Endothelial cell of umbilical vein (primary cell): ENCODE measurements around the gene CUL7. TPM values are rescaled to one million over a fixed set of nuclear protein-coding genes. Genes with fewer than 3 reads are reported as not detected.

Experiments used
- BruUV-seq: library from RNA; stranded (reverse); fragments of 400-500 nt; replicated peaks from 2 replicates; lab custom pipeline; 2021; lab: Mats Ljungman, UMichigan
- CTCF ChIA-PET: fragments of 300-600, 350-600 bp; sonication (Branson Sonifier 250); formaldehyde crosslinking; loops from one replicate; lab custom pipeline; 2021; ENCODE audit warnings: antibody characterized with exemption, inconsistent platforms; lab: Charles Lee
- POLR2A ChIA-PET: fragments of 300-600, 350-600 bp; sonication (Branson Sonifier 250); formaldehyde crosslinking; loops from one replicate; lab custom pipeline; 2021; ENCODE audit warnings: antibody characterized with exemption, inconsistent platforms; lab: Charles Lee
- DNase-seq: peaks from one replicate; pipeline ENCODE4 v3.0.0-alpha.2; 2011; ENCODE audit warnings: low read depth, low spot score
- FAIRE-seq: peaks from 2 replicates; lab custom pipeline; 2011; peaks lifted over from hg19 to GRCh38; lab: Jason Lieb, UNC
- H2AFZ ChIP-seq: 2 replicates; pipeline ENCODE4 v1.6.0; 2012; ENCODE audit warnings: low read depth, low read length, control low read depth, inconsistent platforms
- H3K27ac ChIP-seq: 2 replicates; pipeline ENCODE4 v1.5.1; 2011; ENCODE audit warnings: low read depth, mild to moderate bottlenecking, control low read depth, low read length, moderate library complexity; ENCODE audit not compliant: insufficient read depth
- H3K27me3 ChIP-seq, 2 experiments: 2 replicates each; pipeline versions ENCODE4 v1.6.0 to v1.6.1; 2011; ENCODE audit warnings: low read length in 2 of 2, mixed read lengths in 1 of 2; ENCODE audit not compliant: control insufficient read depth in 2 of 2, insufficient read depth in 2 of 2
- H3K36me3 ChIP-seq, 2 experiments: 2 replicates in 1 of 2; 3 replicates in 1 of 2; pipeline ENCODE4 v1.5.1; 2011; ENCODE audit warnings: low read length in 2 of 2, mild to moderate bottlenecking in 1 of 2, moderate library complexity in 1 of 2; ENCODE audit not compliant: control insufficient read depth in 2 of 2, insufficient read depth in 2 of 2; ENCODE audit errors: extremely low read depth in 1 of 2
- H3K4me1 ChIP-seq: 3 replicates; pipeline ENCODE4 v1.5.1; 2011; ENCODE audit warnings: mild to moderate bottlenecking, low read length; ENCODE audit not compliant: control insufficient read depth, insufficient read depth; ENCODE audit errors: extremely low read depth
- H3K4me2 ChIP-seq: 2 replicates; pipeline ENCODE4 v1.6.1; 2011; ENCODE audit warnings: low read length, control low read depth, mixed read lengths; ENCODE audit not compliant: insufficient read depth
- H3K4me3 ChIP-seq, 3 experiments: fragments of 200-600 bp in 1 of 3; sonication (generic), shearing (Covaris generic) in 1 of 3; replicated peaks in 1 of 3; 2 replicates each; pipeline ENCODE4 v1.5.1; 2011 to 2016; ENCODE audit warnings: control low read depth in 3 of 3, low read length in 3 of 3, mild to moderate bottlenecking in 2 of 3, inconsistent platforms in 1 of 3, low read depth in 1 of 3, moderate library complexity in 1 of 3; ENCODE audit not compliant: insufficient read depth in 1 of 3
- H3K79me2 ChIP-seq: 2 replicates; pipeline ENCODE4 v1.6.0; 2012; ENCODE audit warnings: low read length, inconsistent platforms; ENCODE audit not compliant: control insufficient read depth, insufficient read depth
- H3K9ac ChIP-seq: replicated peaks from 2 replicates; pipeline ENCODE3; 2011; ENCODE audit warnings: low read length, control low read depth; ENCODE audit not compliant: insufficient read depth; ENCODE audit errors: extremely low read depth
- H3K9me1 ChIP-seq: replicated peaks from 3 replicates; pipeline ENCODE4 v1.6.0; 2011; ENCODE audit warnings: mild to moderate bottlenecking, low read length; ENCODE audit not compliant: control insufficient read depth, insufficient read depth; ENCODE audit errors: extremely low read depth
- H3K9me3 ChIP-seq: replicated peaks from 2 replicates; pipeline ENCODE4 v1.5.1; 2012; ENCODE audit warnings: low read length, inconsistent platforms; ENCODE audit not compliant: control insufficient read depth, insufficient read depth
- H4K20me1 ChIP-seq: replicated peaks from 2 replicates; pipeline ENCODE3; 2011; ENCODE audit warnings: mild to moderate bottlenecking, low read length; ENCODE audit not compliant: control insufficient read depth, insufficient read depth; ENCODE audit errors: extremely low read depth
- EZH2 ChIP-seq: IDR thresholded peaks from 2 replicates; pipeline ENCODE4 v1.6.1; 2012; ENCODE audit warnings: borderline replicate concordance, low read depth, mild to moderate bottlenecking, moderate library complexity, low read length, inconsistent platforms; ENCODE audit not compliant: severe bottlenecking
- FOS ChIP-seq: IDR thresholded peaks from 2 replicates; pipeline ENCODE4 v1.6.1; 2011; ENCODE audit warnings: mild to moderate bottlenecking, low read length, moderate library complexity, borderline replicate concordance; ENCODE audit not compliant: insufficient read depth
- GATA2 ChIP-seq: IDR thresholded peaks from 2 replicates; pipeline ENCODE4 v1.7.0; 2011; ENCODE audit warnings: low read depth, mild to moderate bottlenecking, moderate library complexity, mixed read lengths, low read length; ENCODE audit not compliant: insufficient read length, insufficient read depth
- JUN ChIP-seq: IDR thresholded peaks from 2 replicates; pipeline ENCODE4 v1.6.1; 2011; ENCODE audit warnings: borderline replicate concordance, low read depth; ENCODE audit not compliant: insufficient read length, insufficient read depth
- MAX ChIP-seq: IDR thresholded peaks from 2 replicates; pipeline ENCODE4 v1.6.1; 2011; ENCODE audit not compliant: insufficient read depth, insufficient read length
- MYC ChIP-seq: IDR thresholded peaks from one replicate; pipeline ENCODE4 v1.6.1; 2011; ENCODE audit warnings: mild to moderate bottlenecking, low read depth, low read length
- POLR2A ChIP-seq: IDR thresholded peaks from 2 replicates; pipeline ENCODE4 v1.6.1; 2012; ENCODE audit warnings: low read depth, mild to moderate bottlenecking, control low read depth, low read length
- POLR2AphosphoS5 ChIP-seq: IDR thresholded peaks from 2 replicates; pipeline ENCODE4 v1.6.1; 2012; ENCODE audit warnings: low read depth, mild to moderate bottlenecking, control low read depth, low read length, moderate library complexity; ENCODE audit not compliant: insufficient read depth
- dilution Hi-C: fragments of 300-500 bp; cut with MboI; formaldehyde crosslinking; loops from one replicate; pipeline ENCODE4 v1.15.0; 2019; ENCODE audit warnings: low sequenced_read_pairs; ENCODE audit not compliant: extremely low pct_ligation_motif_present
- intact Hi-C: fragments of 100-400 bp; cut with micrococcal nuclease; formaldehyde crosslinking; loops from one replicate; pipeline ENCODE4 v1.10.0; 2022
- polyA plus RNA-seq, 4 experiments: library from polyadenylated mRNA; depleted of rRNA in 3 of 4; stranded (reverse) in 3 of 4; unstranded in 1 of 4; fragments of >200 nt; gene quantifications; 2 replicates each; pipeline versions ENCODE4 v1.2.1 to v1.2.3, GENCODE V29; 2011 to 2012; ENCODE audit warnings: missing spikeins in 1 of 4
- total RNA-seq: library from RNA; stranded (reverse); gene quantifications from 2 replicates; pipeline ENCODE4 v1.2.3, GENCODE V29; 2021
- TF ChIP-seq, protein P1 (sequence below), 2 donors: IDR thresholded peaks; 1 replicate in 1 of 2; 2 replicates in 1 of 2; pipeline ENCODE4 v1.5.1; 2011; ENCODE audit warnings: low read length in 2 of 2, mild to moderate bottlenecking in 2 of 2, moderate library complexity in 2 of 2, control low read depth in 1 of 2, inconsistent platforms in 1 of 2, low read depth in 1 of 2; ENCODE audit not compliant: insufficient read depth in 1 of 2; ENCODE audit errors: extremely low read depth in 1 of 2

The CUL7 gene
- total and polyA plus RNA-seq, 2 donors (not counting 3 experiments of a cell fraction or from before 2014, with no cell fraction given), result 29.4 to 33.7 TPM

- H3K36me3 ChIP-seq, result no peaks in the 10 kb centered on the region
- no peak for TF ChIP-seq MYC
- TF ChIP-seq POLR2AphosphoS5, result no peak
- TF ChIP-seq JUN, result no peak
- no peak for TF ChIP-seq EZH2
- no peak for TF ChIP-seq POLR2A
- no peak for TF ChIP-seq FOS
- TF ChIP-seq, protein P1, sequence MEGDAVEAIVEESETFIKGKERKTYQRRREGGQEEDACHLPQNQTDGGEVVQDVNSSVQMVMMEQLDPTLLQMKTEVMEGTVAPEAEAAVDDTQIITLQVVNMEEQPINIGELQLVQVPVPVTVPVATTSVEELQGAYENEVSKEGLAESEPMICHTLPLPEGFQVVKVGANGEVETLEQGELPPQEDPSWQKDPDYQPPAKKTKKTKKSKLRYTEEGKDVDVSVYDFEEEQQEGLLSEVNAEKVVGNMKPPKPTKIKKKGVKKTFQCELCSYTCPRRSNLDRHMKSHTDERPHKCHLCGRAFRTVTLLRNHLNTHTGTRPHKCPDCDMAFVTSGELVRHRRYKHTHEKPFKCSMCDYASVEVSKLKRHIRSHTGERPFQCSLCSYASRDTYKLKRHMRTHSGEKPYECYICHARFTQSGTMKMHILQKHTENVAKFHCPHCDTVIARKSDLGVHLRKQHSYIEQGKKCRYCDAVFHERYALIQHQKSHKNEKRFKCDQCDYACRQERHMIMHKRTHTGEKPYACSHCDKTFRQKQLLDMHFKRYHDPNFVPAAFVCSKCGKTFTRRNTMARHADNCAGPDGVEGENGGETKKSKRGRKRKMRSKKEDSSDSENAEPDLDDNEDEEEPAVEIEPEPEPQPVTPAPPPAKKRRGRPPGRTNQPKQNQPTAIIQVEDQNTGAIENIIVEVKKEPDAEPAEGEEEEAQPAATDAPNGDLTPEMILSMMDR (IDR thresholded peaks at IDR 0.05; ENCODE audit: extremely low read depth in 1 of 2, insufficient read depth in 1 of 2, low read depth in 1 of 2, low read length in 2 of 2), result no peak
- no peak for TF ChIP-seq GATA2
- TF ChIP-seq MAX, result no peak
- H3K9me1 ChIP-seq, result no peaks in the 10 kb centered on the region
- no peak overlapping the region for H3K4me2 ChIP-seq
- H3K27ac ChIP-seq, result no peak overlapping the region
- POLR2A ChIA-PET, result no interaction called here
- BruUV-seq, result no TSS peak
- DNase-seq (no peak), FAIRE-seq (no peak)
- H4K20me1 ChIP-seq, result no peaks in the 10 kb centered on the region
- intact Hi-C loops (no loop called here), dilution Hi-C loops (no loop called here)
- H2AFZ ChIP-seq, result no peak overlapping the region
- peaks cover 12% of the 10 kb centered on the region for H3K4me1 ChIP-seq
- H3K4me3 ChIP-seq, result no peak overlapping the region
- CTCF ChIA-PET, result interaction anchor here (1.1 to 1.6 kb wide), 3 partner anchors 32 to 47 kb away, joined by 3 to 4 read pairs (median 4); no protein-coding TSS in a partner anchor
- no peaks in the 10 kb centered on the region for H3K79me2 ChIP-seq
- no peaks in the 10 kb centered on the region for H3K27me3 ChIP-seq
- H3K9ac ChIP-seq, result no peak overlapping the region
- no peaks in the 10 kb centered on the region for H3K9me3 ChIP-seq
Measured at GRCh38 chr6:43097098-43097489, 43.4 kb upstream of the CUL7 start.
